ENCODE results near the gene ERCC4. TPM values are rescaled to one million over a fixed set of nuclear protein-coding genes. Genes with fewer than 3 reads are reported as not detected.

ERCC4 gene
- polyA plus RNA-seq, 3 donors, result 1.8 to 11.8 (median 5.9) TPM

DNA sequence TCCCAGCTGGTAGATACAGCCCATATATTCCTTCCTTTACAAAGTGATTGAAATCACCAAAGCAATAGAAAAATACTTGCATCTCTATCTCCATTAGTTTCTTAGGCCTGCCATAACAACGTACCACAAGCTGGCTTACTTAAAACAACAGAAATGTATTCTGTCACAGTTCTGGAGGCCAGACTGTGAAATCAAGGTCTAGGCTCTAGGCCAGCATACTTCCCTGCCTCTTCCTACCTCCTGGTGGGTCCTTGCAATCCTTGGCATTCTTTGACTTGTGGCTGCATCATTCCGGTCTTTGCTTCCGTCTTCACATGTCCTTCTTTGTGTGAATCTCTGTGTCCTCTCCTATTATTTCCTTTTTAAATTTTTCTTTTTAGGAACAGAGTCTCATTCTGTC is 62.5 kb downstream of the ERCC4 start:
- intact Hi-C loops (cut with micrococcal nuclease), result no loop called here

DNA sequence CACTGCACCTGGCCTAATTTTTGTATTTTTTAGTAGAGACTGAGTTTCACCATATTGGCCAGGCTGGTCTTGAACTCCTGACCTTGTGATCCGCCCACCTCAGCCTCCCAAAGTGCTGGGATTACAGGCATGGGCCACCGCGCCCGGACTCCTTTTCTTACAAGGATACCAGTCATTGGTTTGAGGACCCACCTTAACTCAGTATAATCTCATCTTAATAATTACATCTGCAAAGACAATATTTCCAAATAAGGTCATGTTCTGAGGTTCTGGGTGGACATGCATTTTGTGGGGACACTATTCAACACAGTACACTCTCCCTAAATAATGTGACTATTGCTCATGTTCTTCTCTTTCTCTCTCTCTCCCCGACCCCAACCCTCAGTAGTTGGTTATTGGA is 63.7 kb downstream of the ERCC4 start:
- Histone ChIP-seq H3K79me2 (ENCODE audit: insufficient read depth, low read length) (no peaks in the 10 kb centered on the region), H4K20me1 (ENCODE audit: insufficient read depth, low read length) (no peaks in the 10 kb centered on the region), H3K27me3 (ENCODE audit: control insufficient read depth in 2 of 2, insufficient read depth in 2 of 2, low read length in 2 of 2) (no peaks in the 10 kb centered on the region), H3K4me3 (replicated peaks in 1 of 3; ENCODE audit: low read depth in 2 of 3, low read length in 3 of 3) (no peak overlapping the region), H3K27ac (ENCODE audit: low read depth in 1 of 2, low read length in 2 of 2) (no peak overlapping the region), H3K4me1 (ENCODE audit: control insufficient read depth in 1 of 2, insufficient read depth in 2 of 2, low read length in 2 of 2) (no peaks in the 10 kb centered on the region), H3K36me3 (replicated peaks in 1 of 2; ENCODE audit: control insufficient read depth in 1 of 2, insufficient read depth in 2 of 2, low read length in 2 of 2) (no peaks in the 10 kb centered on the region), H2AFZ (ENCODE audit: insufficient read depth, low read depth, low read length, poor library complexity, severe bottlenecking) (no peak overlapping the region), H3K4me2 (replicated peaks; ENCODE audit: extremely low read depth, low read length, poor library complexity, severe bottlenecking) (no peak overlapping the region), H3K9me3 (replicated peaks in 1 of 2; ENCODE audit: control insufficient read depth in 1 of 2, insufficient read depth in 1 of 2, low read length in 2 of 2) (peaks cover 0 to 6% of the 10 kb centered on the region in 2 donors), H3K9ac (ENCODE audit: insufficient read depth, low read length, poor library complexity, severe bottlenecking) (no peak overlapping the region)
- TF ChIP-seq, protein P1, sequence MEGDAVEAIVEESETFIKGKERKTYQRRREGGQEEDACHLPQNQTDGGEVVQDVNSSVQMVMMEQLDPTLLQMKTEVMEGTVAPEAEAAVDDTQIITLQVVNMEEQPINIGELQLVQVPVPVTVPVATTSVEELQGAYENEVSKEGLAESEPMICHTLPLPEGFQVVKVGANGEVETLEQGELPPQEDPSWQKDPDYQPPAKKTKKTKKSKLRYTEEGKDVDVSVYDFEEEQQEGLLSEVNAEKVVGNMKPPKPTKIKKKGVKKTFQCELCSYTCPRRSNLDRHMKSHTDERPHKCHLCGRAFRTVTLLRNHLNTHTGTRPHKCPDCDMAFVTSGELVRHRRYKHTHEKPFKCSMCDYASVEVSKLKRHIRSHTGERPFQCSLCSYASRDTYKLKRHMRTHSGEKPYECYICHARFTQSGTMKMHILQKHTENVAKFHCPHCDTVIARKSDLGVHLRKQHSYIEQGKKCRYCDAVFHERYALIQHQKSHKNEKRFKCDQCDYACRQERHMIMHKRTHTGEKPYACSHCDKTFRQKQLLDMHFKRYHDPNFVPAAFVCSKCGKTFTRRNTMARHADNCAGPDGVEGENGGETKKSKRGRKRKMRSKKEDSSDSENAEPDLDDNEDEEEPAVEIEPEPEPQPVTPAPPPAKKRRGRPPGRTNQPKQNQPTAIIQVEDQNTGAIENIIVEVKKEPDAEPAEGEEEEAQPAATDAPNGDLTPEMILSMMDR (IDR thresholded peaks at IDR 0.05), result no peak
- Mint-ChIP-seq H3K36me3 (no peaks in the 10 kb centered on the region), H3K9me3 (peaks cover 2 to 10% (median 5%) of the 10 kb centered on the region in 7 donors), H3K27me3 (ENCODE audit: low read depth in 3 of 3) (peaks cover 3 to 12% (median 11%) of the 10 kb centered on the region in 3 donors), H3K27ac (peak overlapping the region in 1 of 7 donors; percentile 20), H3K4me3 (no peak overlapping the region), H3K4me1 (no peaks in the 10 kb centered on the region)
- intact Hi-C loops (cut with micrococcal nuclease), result no loop called here
- no peak for DNase-seq
- WGBS (ENCODE audit: insufficient coverage), result 100% methylated on average over 4 of the region's 5 CpGs

More for the DNA sequence above, 62.5 kb downstream of the ERCC4 start:
- no peak overlapping the region for H3K9ac ChIP-seq (ENCODE audit: insufficient read depth, low read length, poor library complexity, severe bottlenecking)
- H3K9me3 Mint-ChIP-seq, result peaks cover 2 to 11% (median 5%) of the 10 kb centered on the region in 7 donors
- H3K79me2 ChIP-seq (ENCODE audit: insufficient read depth, low read length), result no peaks in the 10 kb centered on the region
- no peaks in the 10 kb centered on the region for H3K27me3 ChIP-seq (ENCODE audit: control insufficient read depth in 2 of 2, insufficient read depth in 2 of 2, low read length in 2 of 2)
- H3K27me3 Mint-ChIP-seq (ENCODE audit: low read depth in 3 of 3), result peaks cover 3 to 12% (median 11%) of the 10 kb centered on the region in 3 donors
- no peaks in the 10 kb centered on the region for H4K20me1 ChIP-seq (ENCODE audit: insufficient read depth, low read length)
- H3K4me1 ChIP-seq (ENCODE audit: control insufficient read depth in 1 of 2, insufficient read depth in 2 of 2, low read length in 2 of 2), result no peaks in the 10 kb centered on the region
- peaks cover 0 to 6% of the 10 kb centered on the region in 2 donors for H3K9me3 ChIP-seq (replicated peaks in 1 of 2; ENCODE audit: control insufficient read depth in 1 of 2, insufficient read depth in 1 of 2, low read length in 2 of 2)
- no peaks in the 10 kb centered on the region for H3K4me1 Mint-ChIP-seq
- no peak for DNase-seq
- H2AFZ ChIP-seq (ENCODE audit: insufficient read depth, low read depth, low read length, poor library complexity, severe bottlenecking), result no peak overlapping the region
- 93% methylated on average over 3 of the region's 3 CpGs for WGBS (ENCODE audit: insufficient coverage)
- TF ChIP-seq, protein P1 (IDR thresholded peaks at IDR 0.05), result no peak
- no peaks in the 10 kb centered on the region for H3K36me3 ChIP-seq (replicated peaks in 1 of 2; ENCODE audit: control insufficient read depth in 1 of 2, insufficient read depth in 2 of 2, low read length in 2 of 2)
- H3K4me2 ChIP-seq (replicated peaks; ENCODE audit: extremely low read depth, low read length, poor library complexity, severe bottlenecking), result no peak overlapping the region
- H3K4me3 ChIP-seq (replicated peaks in 1 of 3; ENCODE audit: low read depth in 2 of 3, low read length in 3 of 3), result no peak overlapping the region
- no peak overlapping the region for H3K4me3 Mint-ChIP-seq
- no peaks in the 10 kb centered on the region for H3K36me3 Mint-ChIP-seq
- no peak overlapping the region for H3K27ac ChIP-seq (ENCODE audit: low read depth in 1 of 2, low read length in 2 of 2)
- no peak overlapping the region for H3K27ac Mint-ChIP-seq
